Measurements from ENCODE around the gene PPM1A. TPM values are rescaled to one million over a fixed set of nuclear protein-coding genes. Genes with fewer than 3 reads are reported as not detected.

PPM1A gene
- total and polyA plus RNA-seq, 7 donors = 54.0 to 174 (median 129) TPM

DNA sequence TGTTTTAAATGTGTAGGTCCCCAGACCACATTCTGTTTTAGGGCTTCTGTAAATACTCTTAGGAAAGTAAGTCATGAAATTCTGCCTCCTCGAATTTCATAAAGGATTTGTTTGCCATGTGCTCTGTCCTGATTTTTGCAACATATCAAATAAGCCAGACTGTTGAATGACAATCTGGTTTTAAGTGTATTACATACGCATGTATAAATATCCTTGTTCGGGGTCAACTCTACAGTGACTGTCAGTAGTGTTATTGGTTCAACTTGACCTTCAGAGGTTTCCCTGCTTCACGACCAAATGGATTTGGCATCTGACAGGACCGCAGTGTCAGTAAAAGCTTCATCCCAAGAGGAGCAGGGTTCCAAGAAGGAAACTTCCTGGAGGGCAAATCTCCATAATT, 52.7 kb downstream of the PPM1A start:
- WGBS, 3 donors = 31 to 48% (median 32%) methylated on average over 5 of the region's 5 CpGs
- TF ChIP-seq, protein P1, sequence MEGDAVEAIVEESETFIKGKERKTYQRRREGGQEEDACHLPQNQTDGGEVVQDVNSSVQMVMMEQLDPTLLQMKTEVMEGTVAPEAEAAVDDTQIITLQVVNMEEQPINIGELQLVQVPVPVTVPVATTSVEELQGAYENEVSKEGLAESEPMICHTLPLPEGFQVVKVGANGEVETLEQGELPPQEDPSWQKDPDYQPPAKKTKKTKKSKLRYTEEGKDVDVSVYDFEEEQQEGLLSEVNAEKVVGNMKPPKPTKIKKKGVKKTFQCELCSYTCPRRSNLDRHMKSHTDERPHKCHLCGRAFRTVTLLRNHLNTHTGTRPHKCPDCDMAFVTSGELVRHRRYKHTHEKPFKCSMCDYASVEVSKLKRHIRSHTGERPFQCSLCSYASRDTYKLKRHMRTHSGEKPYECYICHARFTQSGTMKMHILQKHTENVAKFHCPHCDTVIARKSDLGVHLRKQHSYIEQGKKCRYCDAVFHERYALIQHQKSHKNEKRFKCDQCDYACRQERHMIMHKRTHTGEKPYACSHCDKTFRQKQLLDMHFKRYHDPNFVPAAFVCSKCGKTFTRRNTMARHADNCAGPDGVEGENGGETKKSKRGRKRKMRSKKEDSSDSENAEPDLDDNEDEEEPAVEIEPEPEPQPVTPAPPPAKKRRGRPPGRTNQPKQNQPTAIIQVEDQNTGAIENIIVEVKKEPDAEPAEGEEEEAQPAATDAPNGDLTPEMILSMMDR (IDR thresholded peaks at IDR 0.05) = no peak
- Histone ChIP-seq H3K36me3 (ENCODE audit: insufficient read depth in 1 of 2, low read depth in 1 of 2) (peaks cover 0 to 5% of the 10 kb centered on the region in 2 donors), H3K9me3 (no peaks in the 10 kb centered on the region), H3K4me3 (no peak overlapping the region), H3K27ac (peak overlapping the region; percentile 7), H3K4me1 (peaks cover 36% of the 10 kb centered on the region), H3K27me3 (ENCODE audit: insufficient read depth in 3 of 3, low read length in 2 of 3) (no peaks in the 10 kb centered on the region)
- ATAC-seq = peak; percentile 70 to 82 (median 76)
- no peak for DNase-seq
- intact Hi-C loops (cut with DNase I) = no loop called here

DNA sequence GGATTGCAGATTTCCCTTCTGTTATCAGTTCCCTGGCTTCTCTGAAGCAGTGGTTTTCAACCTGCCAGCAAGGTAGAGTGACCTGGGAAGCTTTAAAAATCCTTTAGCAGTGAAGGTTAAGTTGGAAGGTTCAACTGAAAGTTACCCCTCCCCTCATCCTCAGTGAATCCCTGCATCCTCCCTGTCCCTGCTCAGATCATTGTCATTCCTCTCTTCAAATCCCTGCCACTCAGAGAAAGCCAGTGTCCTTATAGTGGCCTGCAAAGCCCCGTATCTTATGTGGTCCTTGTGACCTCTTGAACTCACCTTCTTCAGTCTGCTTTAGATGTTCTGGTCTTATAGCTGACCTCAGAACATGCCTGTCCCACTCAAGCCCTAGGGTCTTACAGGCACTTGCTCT, 53.6 kb downstream of the PPM1A start:
- Histone ChIP-seq H3K27me3 (ENCODE audit: insufficient read depth in 3 of 3, low read length in 2 of 3) (no peaks in the 10 kb centered on the region), H3K9me3 (no peaks in the 10 kb centered on the region), H3K27ac (no peak overlapping the region), H3K4me1 (peaks cover 36% of the 10 kb centered on the region), H3K36me3 (ENCODE audit: insufficient read depth in 1 of 2, low read depth in 1 of 2) (no peaks in the 10 kb centered on the region), H3K4me3 (no peak overlapping the region)
- DNase-seq (no peak), ATAC-seq (peak in 2 of 4 donors; percentile 15 to 35)
- 60 to 71% (median 68%) methylated on average over 1 of the region's 1 CpG for WGBS, 3 donors
- TF ChIP-seq, protein P1 (IDR thresholded peaks at IDR 0.05) = no peak
- intact Hi-C loops (cut with DNase I) = no loop called here

DNA sequence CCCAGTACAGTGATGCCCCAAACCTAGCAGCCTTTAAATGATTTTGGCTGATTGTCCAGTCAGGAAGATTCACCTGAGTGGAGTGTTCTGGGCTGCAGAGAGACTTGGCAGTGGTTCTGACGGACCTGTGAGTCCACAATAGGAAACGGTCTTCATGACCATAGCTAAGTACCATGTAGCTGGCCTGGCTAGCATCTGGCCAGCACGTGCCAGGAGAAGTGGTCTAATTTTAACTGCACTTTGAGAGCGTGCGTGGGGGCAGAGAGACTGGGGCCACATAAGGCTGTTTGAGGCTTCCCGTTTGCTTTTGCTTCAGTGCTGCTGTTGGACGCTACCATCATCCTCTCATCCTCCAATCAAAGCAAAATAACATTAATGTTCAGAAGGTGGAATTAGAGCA, 54.7 kb downstream of the PPM1A start:
- TF ChIP-seq, protein P1 (IDR thresholded peaks at IDR 0.05) = no peak
- H3K4me3 ChIP-seq = no peak overlapping the region
- WGBS, 3 donors = 18 to 34% (median 25%) methylated on average over 7 of the region's 7 CpGs
- no peaks in the 10 kb centered on the region for H3K36me3 ChIP-seq (ENCODE audit: insufficient read depth in 1 of 2, low read depth in 1 of 2)
- DNase-seq (no peak), ATAC-seq (peak; percentile 51 to 77 (median 72))
- peak overlapping the region; percentile 34 for H3K27ac ChIP-seq
- H3K27me3 ChIP-seq (ENCODE audit: insufficient read depth in 3 of 3, low read length in 2 of 3) = no peaks in the 10 kb centered on the region
- no peaks in the 10 kb centered on the region for H3K9me3 ChIP-seq
- intact Hi-C loops (cut with DNase I) = no loop called here
- peaks cover 36% of the 10 kb centered on the region for H3K4me1 ChIP-seq

DNA sequence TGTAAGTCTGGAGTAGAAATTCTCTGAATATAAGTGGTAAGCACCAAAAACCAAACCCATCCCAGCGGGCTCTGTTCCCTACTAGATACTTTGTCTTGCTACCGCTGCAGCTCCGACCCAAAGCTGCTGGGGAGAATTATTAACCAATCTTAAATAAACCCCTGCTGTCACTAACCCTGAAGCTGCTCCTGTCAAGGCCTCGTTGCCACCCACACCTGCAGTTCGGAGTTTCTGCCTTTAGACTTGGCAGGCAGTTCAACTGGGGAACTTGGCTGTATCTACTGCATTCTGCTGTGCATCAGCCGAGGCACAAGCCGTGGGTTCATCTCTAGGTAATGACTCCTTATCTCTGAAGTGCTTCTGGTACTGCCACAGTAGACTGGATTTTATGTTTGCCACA, 55.5 kb downstream of the PPM1A start:
- H3K36me3 ChIP-seq (ENCODE audit: insufficient read depth in 1 of 2, low read depth in 1 of 2) = no peaks in the 10 kb centered on the region
- no peaks in the 10 kb centered on the region for H3K9me3 ChIP-seq
- no peak overlapping the region for H3K27ac ChIP-seq
- peak in 3 of 4 donors; percentile 28 to 39 (median 32) for ATAC-seq
- H3K27me3 ChIP-seq (ENCODE audit: insufficient read depth in 3 of 3, low read length in 2 of 3) = no peaks in the 10 kb centered on the region
- no peak overlapping the region for H3K4me3 ChIP-seq
- 51 to 68% (median 60%) methylated on average over 7 of the region's 7 CpGs for WGBS, 3 donors
- intact Hi-C loops (cut with DNase I) = no loop called here
- H3K4me1 ChIP-seq = peaks cover 36% of the 10 kb centered on the region
- DNase-seq = no peak
- TF ChIP-seq, protein P1 (IDR thresholded peaks at IDR 0.05) = no peak

DNA sequence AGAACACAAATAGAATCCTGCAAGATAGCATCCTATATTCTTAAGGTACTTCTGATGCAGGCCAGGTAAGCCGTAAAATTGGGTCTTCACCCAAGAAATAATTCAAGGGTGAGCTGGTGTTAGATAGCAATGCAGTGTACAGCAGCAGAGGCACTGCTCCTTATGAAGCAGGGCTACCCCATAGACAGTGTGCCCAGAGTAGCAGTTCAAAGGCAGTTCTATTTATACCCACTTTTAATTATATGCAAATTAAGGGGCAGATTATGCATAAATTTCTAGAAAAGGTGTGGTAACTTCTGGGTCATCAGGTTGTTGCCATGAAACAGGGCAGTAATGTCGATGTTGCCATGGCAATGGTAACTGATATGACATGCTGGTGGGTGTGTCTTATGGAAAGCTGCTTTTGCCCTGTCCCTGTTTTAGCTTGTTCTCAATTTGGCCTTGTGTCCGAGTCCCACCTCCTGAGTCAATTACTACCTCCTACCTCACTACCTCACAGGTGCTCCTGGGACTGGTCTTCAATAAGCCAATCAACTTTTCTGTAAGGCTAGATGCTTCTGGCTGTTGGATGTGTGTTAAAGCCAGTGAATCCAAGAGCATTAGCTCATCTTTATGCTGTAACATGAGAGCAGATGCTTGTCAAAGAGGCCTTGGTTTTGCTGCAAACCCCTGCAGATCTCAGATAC, 61.0 kb downstream of the PPM1A start:
- intact Hi-C loops (cut with DNase I) = no loop called here
- no peaks in the 10 kb centered on the region for H3K4me1 ChIP-seq
- H3K4me3 ChIP-seq = no peak overlapping the region
- H3K9me3 ChIP-seq = no peaks in the 10 kb centered on the region
- DNase-seq (no peak), ATAC-seq (no peak)
- no peaks in the 10 kb centered on the region for H3K27me3 ChIP-seq (ENCODE audit: insufficient read depth in 3 of 3, low read length in 2 of 3)
- TF ChIP-seq, protein P1 (IDR thresholded peaks at IDR 0.05) = no peak
- 71 to 75% (median 74%) methylated on average over 3 of the region's 3 CpGs for WGBS, 3 donors
- no peak overlapping the region for H3K27ac ChIP-seq
- no peaks in the 10 kb centered on the region for H3K36me3 ChIP-seq (ENCODE audit: insufficient read depth in 1 of 2, low read depth in 1 of 2)

Data from psoas muscle (tissue), 8 donors.